ENCODE results near the gene CETN1.

Gene CETN1

GRCh38 chr18:572091-572830 is 7.9 kb upstream of the CETN1 start:
- Histone ChIP-seq H3K36me3 (ENCODE audit: low read depth) (no peaks in the 10 kb centered on the region), H3K4me1 (ENCODE audit: insufficient read depth, poor library complexity, severe bottlenecking) (no peaks in the 10 kb centered on the region), H3K9me3 (ENCODE audit: severe bottlenecking) (no peaks in the 10 kb centered on the region), H3K27ac (ENCODE audit: poor library complexity, severe bottlenecking) (no peak overlapping the region), H3K27me3 (ENCODE audit: insufficient read depth, poor library complexity, severe bottlenecking) (peaks cover 4% of the 10 kb centered on the region), H3K4me3 (ENCODE audit: severe bottlenecking) (no peak overlapping the region)
- TF ChIP-seq CTCF (IDR thresholded peaks at IDR 0.05; ENCODE audit: poor library complexity, severe bottlenecking), result no peak
- no peak for ATAC-seq (ENCODE audit: low read depth)
- no peak for DNase-seq (ENCODE audit: low spot score)

GRCh38 chr18:572831-573289 is 7.3 kb upstream of the CETN1 start:
- no peak for DNase-seq (ENCODE audit: low spot score)
- Histone ChIP-seq H3K36me3 (ENCODE audit: low read depth) (no peaks in the 10 kb centered on the region), H3K4me1 (ENCODE audit: insufficient read depth, poor library complexity, severe bottlenecking) (no peaks in the 10 kb centered on the region), H3K9me3 (ENCODE audit: severe bottlenecking) (no peaks in the 10 kb centered on the region), H3K27ac (ENCODE audit: poor library complexity, severe bottlenecking) (no peak overlapping the region), H3K27me3 (ENCODE audit: insufficient read depth, poor library complexity, severe bottlenecking) (peaks cover 4% of the 10 kb centered on the region), H3K4me3 (ENCODE audit: severe bottlenecking) (no peak overlapping the region)
- TF ChIP-seq CTCF (IDR thresholded peaks at IDR 0.05; ENCODE audit: poor library complexity, severe bottlenecking), result no peak
- ATAC-seq (ENCODE audit: low read depth), result no peak

GRCh38 chr18:573385-573784 is 6.8 kb upstream of the CETN1 start:
- H3K27ac ChIP-seq (ENCODE audit: poor library complexity, severe bottlenecking), result no peak overlapping the region
- no peaks in the 10 kb centered on the region for H3K4me1 ChIP-seq (ENCODE audit: insufficient read depth, poor library complexity, severe bottlenecking)
- no peaks in the 10 kb centered on the region for H3K36me3 ChIP-seq (ENCODE audit: low read depth)
- H3K9me3 ChIP-seq (ENCODE audit: severe bottlenecking), result no peaks in the 10 kb centered on the region
- ATAC-seq (ENCODE audit: low read depth) (no peak), DNase-seq (ENCODE audit: low spot score) (no peak)
- peaks cover 4% of the 10 kb centered on the region for H3K27me3 ChIP-seq (ENCODE audit: insufficient read depth, poor library complexity, severe bottlenecking)
- H3K4me3 ChIP-seq (ENCODE audit: severe bottlenecking), result no peak overlapping the region
- TF ChIP-seq CTCF (IDR thresholded peaks at IDR 0.05; ENCODE audit: poor library complexity, severe bottlenecking), result no peak

- no peaks in the 10 kb centered on the region for H3K9me3 ChIP-seq (ENCODE audit: severe bottlenecking)
- TF ChIP-seq CTCF (IDR thresholded peaks at IDR 0.05; ENCODE audit: poor library complexity, severe bottlenecking), result no peak
- ATAC-seq (ENCODE audit: low read depth) (no peak), DNase-seq (ENCODE audit: low spot score) (no peak)
- no peaks in the 10 kb centered on the region for H3K4me1 ChIP-seq (ENCODE audit: insufficient read depth, poor library complexity, severe bottlenecking)
- H3K27ac ChIP-seq (ENCODE audit: poor library complexity, severe bottlenecking), result no peak overlapping the region
- no peaks in the 10 kb centered on the region for H3K36me3 ChIP-seq (ENCODE audit: low read depth)
- H3K4me3 ChIP-seq (ENCODE audit: severe bottlenecking), result no peak overlapping the region
- peaks cover 4% of the 10 kb centered on the region for H3K27me3 ChIP-seq (ENCODE audit: insufficient read depth, poor library complexity, severe bottlenecking)
Measured at GRCh38 chr18:574149-574860, 5.9 kb upstream of the CETN1 start.
